HEK293 (cell line): ENCODE measurements around the gene GOLGA1.

Source experiments
- CTCF ChIA-PET: fragments of 350-600 bp; formaldehyde crosslinking; extraction: SDS; loops from one replicate; lab custom pipeline; 2021; ENCODE audit warnings: antibody characterized with exemption; lab: Yijun Ruan, JAX
- POLR2A ChIA-PET: fragments of 300-600 bp; formaldehyde crosslinking; extraction: SDS; loops from one replicate; lab custom pipeline; 2020; ENCODE audit warnings: antibody characterized with exemption, inconsistent platforms; lab: Yijun Ruan, JAX
- H3K27ac ChIP-seq: fragments of 200-500 bp; sonication (Bioruptor generic); 2 replicates; pipeline ENCODE4 v1.5.1; 2014; ENCODE audit warnings: low read depth, low read length, control low read depth, inconsistent platforms; ENCODE audit errors: extremely low read depth
- H3K36me3 ChIP-seq, 2 experiments: fragments of 200-500 bp in 1 of 2; sonication (Bioruptor generic) in 1 of 2; 1 replicate in 1 of 2; 2 replicates in 1 of 2; pipeline ENCODE4 v1.5.1; 2014 to 2017; ENCODE audit warnings: inconsistent platforms in 2 of 2, low read length in 2 of 2; ENCODE audit not compliant: control insufficient read depth in 2 of 2, insufficient read depth in 1 of 2
- H3K4me1 ChIP-seq: fragments of 200-500 bp; sonication (Bioruptor generic); 2 replicates; pipeline ENCODE4 v1.5.1; 2014; ENCODE audit warnings: mild to moderate bottlenecking, low read length, inconsistent platforms; ENCODE audit not compliant: control insufficient read depth, insufficient read depth
- H3K4me3 ChIP-seq: 2 replicates; pipeline ENCODE4 v1.5.1; 2011; ENCODE audit warnings: low read depth, mild to moderate bottlenecking, control low read depth, low read length, moderate library complexity
- H3K9me3 ChIP-seq: fragments of 200-500 bp; sonication (Bioruptor generic); 2 replicates; pipeline ENCODE4 v1.5.1; 2014; ENCODE audit warnings: low read depth, low read length, inconsistent platforms; ENCODE audit not compliant: control insufficient read depth, insufficient read depth
- BCL11A ChIP-seq: fragments of 450-650 bp; formaldehyde crosslinking; IDR thresholded peaks from 2 replicates; pipeline ENCODE4 v1.5.1; 2016; ENCODE audit warnings: low read depth, missing biosample characterization, missing genetic modification characterization
- CTCF ChIP-seq: fragments of 450-650 bp; formaldehyde crosslinking; IDR thresholded peaks from 2 replicates; pipeline ENCODE4 v1.5.1; 2016; ENCODE audit warnings: missing biosample characterization, missing genetic modification characterization
- EGR2 ChIP-seq: fragments of 450-650 bp; formaldehyde crosslinking; IDR thresholded peaks from 2 replicates; pipeline ENCODE4 v1.5.1; 2016; ENCODE audit warnings: low read depth, missing biosample characterization, missing genetic modification characterization
- KLF1 ChIP-seq: fragments of 450-650 bp; formaldehyde crosslinking; IDR thresholded peaks from 2 replicates; pipeline ENCODE4 v1.5.1; 2016; ENCODE audit warnings: missing biosample characterization, missing genetic modification characterization
- KLF17 ChIP-seq: fragments of 450-650 bp; formaldehyde crosslinking; IDR thresholded peaks from 2 replicates; pipeline ENCODE4 v1.5.1; 2016; ENCODE audit warnings: missing biosample characterization, missing genetic modification characterization
- ZBTB17 ChIP-seq: fragments of 450-650 bp; formaldehyde crosslinking; IDR thresholded peaks from 2 replicates; pipeline ENCODE4 v1.5.1; 2016; ENCODE audit warnings: missing biosample characterization, missing genetic modification characterization
- ZFHX2 ChIP-seq: fragments of 450-650 bp; formaldehyde crosslinking; conservative IDR thresholded peaks from 2 replicates; pipeline ENCODE4 v1.5.1; 2016; ENCODE audit warnings: missing biosample characterization, missing genetic modification characterization
- ZFP37 ChIP-seq: fragments of 450-650 bp; formaldehyde crosslinking; IDR thresholded peaks from 2 replicates; pipeline ENCODE4 v1.5.1; 2016; ENCODE audit warnings: missing biosample characterization, missing genetic modification characterization
- ZNF16 ChIP-seq: fragments of 450-650 bp; formaldehyde crosslinking; IDR thresholded peaks from 2 replicates; pipeline ENCODE4 v1.5.1; 2016; ENCODE audit warnings: low read depth, missing biosample characterization, missing genetic modification characterization
- ZNF26 ChIP-seq: fragments of 450-650 bp; formaldehyde crosslinking; IDR thresholded peaks from 2 replicates; pipeline ENCODE4 v1.5.1; 2016; ENCODE audit warnings: missing biosample characterization, missing genetic modification characterization
- ZNF292 ChIP-seq: fragments of 450-650 bp; formaldehyde crosslinking; IDR thresholded peaks from 2 replicates; pipeline ENCODE4 v1.5.1; 2016; ENCODE audit warnings: low read depth, missing biosample characterization, missing genetic modification characterization, borderline replicate concordance
- ZNF366 ChIP-seq: fragments of 450-650 bp; formaldehyde crosslinking; conservative IDR thresholded peaks from 2 replicates; pipeline ENCODE4 v1.5.1; 2016; ENCODE audit warnings: missing biosample characterization, missing genetic modification characterization
- ZNF398 ChIP-seq: fragments of 450-650 bp; formaldehyde crosslinking; IDR thresholded peaks from 2 replicates; pipeline ENCODE4 v1.5.1; 2017; ENCODE audit warnings: missing biosample characterization, missing genetic modification characterization
- ZNF449 ChIP-seq: fragments of 450-650 bp; formaldehyde crosslinking; IDR thresholded peaks from 2 replicates; pipeline ENCODE4 v1.5.1; 2017; ENCODE audit warnings: missing biosample characterization, mild to moderate bottlenecking, missing genetic modification characterization, moderate library complexity
- ZNF48 ChIP-seq: fragments of 450-650 bp; formaldehyde crosslinking; IDR thresholded peaks from 2 replicates; pipeline ENCODE4 v1.5.1; 2016; ENCODE audit warnings: missing biosample characterization, missing genetic modification characterization
- ZNF501 ChIP-seq: fragments of 450-650 bp; formaldehyde crosslinking; IDR thresholded peaks from 2 replicates; pipeline ENCODE4 v1.5.1; 2016; ENCODE audit warnings: missing biosample characterization, missing genetic modification characterization
- ZNF513 ChIP-seq: fragments of 450-650 bp; IDR thresholded peaks from 2 replicates; pipeline ENCODE4 v1.5.1; 2018; ENCODE audit warnings: missing biosample characterization, missing genetic modification characterization
- ZNF600 ChIP-seq: fragments of 450-650 bp; formaldehyde crosslinking; IDR thresholded peaks from 2 replicates; pipeline ENCODE4 v1.5.1; 2016; ENCODE audit warnings: missing biosample characterization, missing genetic modification characterization
- ZNF610 ChIP-seq: fragments of 450-650 bp; formaldehyde crosslinking; IDR thresholded peaks from 2 replicates; pipeline ENCODE4 v1.5.1; 2016; ENCODE audit warnings: missing biosample characterization, missing genetic modification characterization, borderline replicate concordance
- ZNF660 ChIP-seq: fragments of 450-650 bp; IDR thresholded peaks from 2 replicates; pipeline ENCODE4 v1.5.1; 2018; ENCODE audit warnings: missing biosample characterization, mild to moderate bottlenecking, missing genetic modification characterization
- ZNF677 ChIP-seq: fragments of 450-650 bp; IDR thresholded peaks from 2 replicates; pipeline ENCODE4 v1.5.0; 2018; ENCODE audit warnings: missing biosample characterization, mild to moderate bottlenecking, missing genetic modification characterization, moderate library complexity
- ZNF768 ChIP-seq: fragments of 450-650 bp; formaldehyde crosslinking; IDR thresholded peaks from 2 replicates; pipeline ENCODE4 v1.5.1; 2018; ENCODE audit warnings: missing biosample characterization, mild to moderate bottlenecking, missing genetic modification characterization
- ZNF843 ChIP-seq: fragments of 450-650 bp; formaldehyde crosslinking; IDR thresholded peaks from 2 replicates; pipeline ENCODE4 v1.5.1; 2016; ENCODE audit warnings: missing biosample characterization, missing genetic modification characterization

GOLGA1 gene

GRCh38 chr9:124841075-124841821, 99.6 kb downstream of the GOLGA1 start:
- no peaks in the 10 kb centered on the region for H3K4me1 ChIP-seq
- H3K36me3 ChIP-seq = no peaks in the 10 kb centered on the region
- H3K4me3 ChIP-seq = no peak overlapping the region
- ChIA-PET POLR2A (interaction anchor here (0.8 to 1.7 kb wide), 5 partner anchors 11 to 21 kb away, joined by 3 to 6 read pairs (median 3); partner anchors contain the start of genes ARPC5L and RPL35), CTCF (interaction anchor here (0.6 to 31.1 kb wide), 24 partner anchors 7 to 537 kb away, joined by 3 to 1257 read pairs (median 6); partner anchors contain the start of genes ARPC5L, NR6A1, OLFML2A and RPL35)
- no peaks in the 10 kb centered on the region for H3K9me3 ChIP-seq
- no peak overlapping the region for H3K27ac ChIP-seq
- TF ChIP-seq ZNF366 (tag by site-specific recombination) = 0 out of 2 replicates have a peak, but pooled peaks have one; percentile 17
- peak; percentile 88 for TF ChIP-seq KLF1 (tag by site-specific recombination)
- no peak for TF ChIP-seq ZNF398 (tag by site-specific recombination)
- peak; percentile 60; the same call in 1 of the 2 replicates for TF ChIP-seq KLF17
- TF ChIP-seq, all 188 proteins: peak for 3

- ChIA-PET CTCF (interaction anchor here (0.6 to 31.1 kb wide), 23 partner anchors 8 to 529 kb away, joined by 3 to 1257 read pairs (median 8); partner anchors contain the start of genes NR6A1, OLFML2A and WDR38), POLR2A (interaction anchor here (0.8 to 1.7 kb wide), 5 partner anchors 12 to 29 kb away, joined by 3 to 6 read pairs (median 4); partner anchors contain the start of genes ARPC5L and RPL35)
- no peak overlapping the region for H3K27ac ChIP-seq
- TF ChIP-seq ZNF501 (tag by site-specific recombination) (no peak), ZNF660 (no peak), CTCF (peak; percentile 22; the same call in 1 of the 2 replicates), ZNF768 (tag by site-specific recombination) (no peak), ZFHX2 (tag by site-specific recombination) (peak; percentile 84), ZNF677 (tag by site-specific recombination) (no peak), ZNF26 (tag by site-specific recombination) (no peak), ZNF513 (tag by site-specific recombination) (no peak), ZNF48 (tag by site-specific recombination) (no peak), ZNF449 (tag by site-specific recombination) (no peak), ZNF16 (tag by site-specific recombination) (no peak), ZFP37 (no peak), ZNF292 (tag by site-specific recombination) (no peak), ZBTB17 (tag by site-specific recombination) (no peak), BCL11A (tag by site-specific recombination) (no peak), ZNF610 (no peak), ZNF600 (tag by site-specific recombination) (no peak), EGR2 (tag by site-specific recombination) (peak; percentile 84), ZNF843 (tag by site-specific recombination) (no peak)
These were observed 100.5 kb downstream of the GOLGA1 start for GRCh38 chr9:124840300-124840833.

More at GRCh38 chr9:124840300-124840833, 100.5 kb downstream of the GOLGA1 start:
- no peaks in the 10 kb centered on the region for H3K9me3 ChIP-seq
- H3K4me1 ChIP-seq = peaks cover 1% of the 10 kb centered on the region; the same call in 1 of the 2 replicates
- H3K36me3 ChIP-seq = no peaks in the 10 kb centered on the region
- H3K4me3 ChIP-seq = no peak overlapping the region
